Cortex of kidney (tissue), 1 donor: Measurements from ENCODE around the gene PSMB9.
"Not testable (repeated sequence)": the region's sequence is repeated elsewhere in the genome, so short reads cannot be mapped to it uniquely, and the experiment has no call there.

Experiments
- DNase-seq: peaks from one replicate; lab custom pipeline; 2025; lab: John Stamatoyannopoulos, UW

The PSMB9 gene

DNA sequence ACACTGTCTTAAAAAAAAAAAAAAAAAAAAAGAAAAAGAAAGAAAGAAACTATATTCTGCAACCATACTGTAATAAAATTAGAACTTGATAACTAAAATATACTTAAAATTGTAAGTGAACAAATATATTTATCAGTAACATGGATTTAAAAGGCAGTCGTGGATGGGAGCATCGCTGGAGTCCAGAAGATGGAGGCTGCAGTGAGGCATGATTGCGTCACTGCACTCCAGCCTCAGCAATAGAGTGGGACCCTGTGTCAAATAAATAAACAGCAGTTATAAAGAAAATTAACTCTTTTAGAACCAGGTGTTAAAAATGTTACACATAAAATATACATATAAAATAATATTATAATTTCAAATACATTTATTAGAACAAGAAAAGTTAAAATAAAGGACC, 8.7 kb downstream of the PSMB9 start:
- DNase-seq: no peak

DNA sequence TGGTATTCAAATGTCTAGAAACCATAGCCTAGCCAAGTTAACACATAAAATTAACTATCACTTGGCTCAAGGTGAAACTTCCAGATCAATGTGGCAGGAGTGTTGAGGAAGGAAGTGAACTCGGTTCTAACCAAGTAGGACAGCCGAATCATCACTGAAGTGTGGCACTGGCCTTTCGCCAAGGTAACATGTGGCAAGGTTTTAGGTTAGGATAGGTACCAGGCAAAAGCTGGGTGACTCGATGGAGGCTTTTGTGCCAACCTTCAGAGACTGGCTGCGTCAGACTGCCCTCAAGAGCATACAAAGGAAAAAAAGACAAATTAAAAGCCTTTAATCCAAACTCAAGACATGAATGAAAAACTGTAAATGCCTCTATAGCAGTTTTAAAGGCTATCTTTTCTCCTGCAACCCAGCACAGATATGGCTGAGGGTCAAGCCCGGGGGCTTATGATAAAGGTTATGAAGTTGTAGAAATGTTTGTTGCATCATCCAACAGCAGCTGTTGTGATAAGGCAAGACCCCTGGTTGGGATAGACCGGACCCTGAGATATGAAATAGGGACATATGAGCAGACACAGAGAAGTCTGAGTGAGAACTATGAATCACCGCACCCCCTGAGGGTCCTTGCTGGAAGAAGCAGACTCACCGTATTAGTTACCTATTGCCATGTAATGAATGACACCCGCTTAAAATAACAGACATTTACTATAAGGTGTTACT, 11.9 kb downstream of the PSMB9 start:
- no peak for DNase-seq

DNA sequence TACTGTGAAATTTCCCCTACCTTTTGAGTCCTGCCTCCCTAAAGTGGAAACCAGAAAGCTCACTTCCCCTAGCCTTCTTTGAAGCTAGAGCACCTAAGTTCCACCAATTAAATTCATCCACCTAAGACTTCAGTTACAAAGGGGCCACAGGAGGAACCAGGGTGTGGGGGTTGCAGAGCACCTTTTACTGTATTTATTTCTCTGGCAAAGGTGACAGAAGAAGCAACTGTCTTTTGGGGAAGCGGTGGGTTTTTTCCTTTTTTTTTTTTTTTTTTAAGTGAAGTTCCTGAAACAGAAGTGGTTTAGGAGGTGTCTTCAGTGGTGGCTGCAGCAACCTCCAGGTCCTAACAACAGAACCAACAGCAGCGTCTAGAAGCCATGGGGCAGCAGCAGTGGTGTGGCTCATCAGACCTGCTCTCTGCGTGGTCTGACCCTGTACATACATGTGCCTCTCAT, 13.1 kb downstream of the PSMB9 start:
- no peak for DNase-seq

DNA sequence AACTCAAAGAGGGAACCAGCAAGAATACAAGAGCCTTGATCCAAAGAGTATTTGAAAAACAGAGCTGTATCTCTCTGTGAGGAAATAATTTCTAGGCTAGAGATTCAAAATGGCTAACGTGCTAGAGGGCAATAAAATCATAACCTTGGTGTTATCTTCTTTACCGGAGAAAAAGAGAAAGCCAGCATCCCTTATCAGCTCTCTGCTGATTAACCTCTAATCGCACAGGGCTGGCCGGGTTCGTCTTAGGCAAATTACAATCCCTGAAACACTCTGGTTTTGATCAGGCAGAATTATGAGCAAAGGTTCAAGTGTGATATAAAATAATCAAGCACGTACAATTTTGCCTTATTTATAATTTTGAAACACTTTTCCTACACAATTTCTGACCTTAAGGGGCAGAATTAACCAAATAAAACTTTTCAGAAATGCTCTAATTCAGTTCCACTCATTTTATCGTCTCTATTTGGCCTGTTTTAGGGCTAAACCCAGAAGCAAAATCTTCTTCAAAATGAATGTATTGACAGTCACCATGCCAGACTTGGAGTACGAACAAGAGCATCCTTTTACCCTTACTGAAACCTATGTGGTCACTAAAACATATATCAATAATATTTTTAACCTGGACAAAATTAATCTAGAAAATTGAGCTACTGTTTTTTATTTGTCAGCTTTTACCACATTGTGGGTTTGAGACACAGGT, 13.7 kb downstream of the PSMB9 start:
- DNase-seq: no peak

DNA sequence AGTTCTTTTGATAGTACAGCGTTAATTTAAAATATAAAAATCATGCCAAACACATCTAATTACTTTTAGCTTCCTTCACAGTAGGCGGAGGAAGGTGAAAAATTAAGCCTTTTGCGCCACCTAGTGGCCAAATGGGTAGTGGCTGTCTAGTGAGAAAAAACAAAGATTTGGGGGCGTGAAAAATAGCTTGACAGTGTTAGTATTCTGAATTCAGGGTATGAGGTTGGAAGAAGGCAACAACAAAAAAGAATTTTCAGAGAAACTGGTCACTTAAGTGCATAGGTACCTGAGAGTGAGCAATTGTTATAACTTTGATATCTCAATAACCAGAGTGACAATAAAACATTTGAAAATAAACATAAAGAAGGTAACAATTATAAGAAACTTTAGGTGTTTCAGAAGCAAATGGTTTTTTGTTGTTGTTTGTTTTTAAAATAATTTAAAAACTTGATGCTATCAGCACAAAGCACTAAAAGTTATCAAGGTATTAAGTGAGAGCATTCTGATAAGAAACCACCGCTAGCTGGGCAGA, 14.3 kb downstream of the PSMB9 start:
- DNase-seq: no peak

DNA sequence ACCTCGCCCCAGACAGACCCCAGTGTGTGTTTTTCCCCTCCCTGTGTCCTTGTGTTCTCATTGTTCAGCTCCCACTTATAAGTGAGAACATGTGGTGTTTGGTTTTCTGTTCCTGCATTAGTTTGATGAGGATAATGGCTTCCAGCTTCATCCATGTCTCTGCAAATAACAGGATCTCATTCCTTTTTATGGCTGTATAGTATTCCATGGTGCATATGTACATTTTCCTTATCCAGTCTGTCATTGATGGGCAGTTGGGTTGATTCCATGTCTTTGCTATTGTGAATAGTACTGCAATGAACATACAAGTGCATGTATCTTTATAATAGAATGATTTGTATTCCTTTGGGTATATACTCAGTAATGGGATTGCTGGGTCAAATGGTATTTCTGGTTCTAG, 20.0 kb downstream of the PSMB9 start:
- DNase-seq: not testable (repeated sequence)

DNA sequence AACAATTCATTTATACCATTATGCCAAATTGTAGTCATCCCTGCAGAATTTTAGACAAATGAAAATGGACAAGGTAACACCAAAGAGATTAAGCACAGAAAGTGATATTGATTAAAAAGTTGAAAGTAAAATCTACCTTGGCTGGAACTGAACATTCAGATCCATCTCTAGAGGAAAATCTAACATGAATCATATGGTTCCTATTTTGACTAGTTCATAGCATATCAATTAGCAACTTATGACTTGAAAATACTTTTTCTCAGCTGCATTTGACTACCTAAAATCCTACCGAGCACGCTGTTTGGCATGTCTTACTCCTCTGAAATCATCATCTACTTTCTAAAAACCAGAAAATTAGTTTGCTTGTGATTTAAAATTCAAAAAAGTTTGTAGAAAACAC, 22.6 kb downstream of the PSMB9 start:
- no peak for DNase-seq

DNA sequence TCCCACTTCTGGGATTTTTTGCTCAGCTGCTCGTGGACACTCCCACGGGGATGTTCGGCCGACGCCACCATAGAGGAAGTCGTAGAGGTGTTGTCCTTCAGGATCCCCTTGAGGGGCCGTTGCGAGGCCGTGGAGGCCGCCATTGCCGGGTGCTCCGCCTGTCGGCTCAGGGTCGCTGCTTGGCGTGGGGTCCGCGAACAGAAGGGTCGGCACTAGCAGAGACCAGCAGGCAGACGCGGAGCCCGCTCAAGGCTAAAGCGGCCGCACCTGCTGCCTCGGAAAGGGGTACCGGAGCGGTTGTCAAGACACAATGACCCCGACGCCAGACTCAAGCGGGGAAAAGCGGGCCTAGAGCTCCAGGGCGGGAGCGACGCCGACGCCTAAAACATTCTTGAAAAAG, 25.7 kb downstream of the PSMB9 start:
- no peak for DNase-seq

DNA sequence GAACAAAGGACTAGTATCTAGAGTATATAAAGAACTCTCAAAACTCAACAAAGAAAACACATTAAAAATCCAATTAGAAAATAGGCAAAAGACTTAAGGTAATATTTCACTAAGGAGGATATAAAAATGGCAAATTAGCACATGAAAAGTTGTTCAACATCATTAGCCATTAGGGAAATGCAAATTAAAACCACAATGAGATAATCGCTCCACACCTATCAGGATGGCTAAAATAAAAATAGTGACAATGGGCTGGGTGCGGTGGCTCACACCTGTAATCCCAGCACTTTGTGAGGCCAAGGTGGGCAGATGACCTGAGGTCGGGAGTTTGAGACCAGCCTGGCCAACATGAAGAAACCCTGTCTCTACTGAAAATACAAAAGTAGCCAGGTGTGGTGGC, 27.0 kb downstream of the PSMB9 start:
- DNase-seq: not testable (repeated sequence)

DNA sequence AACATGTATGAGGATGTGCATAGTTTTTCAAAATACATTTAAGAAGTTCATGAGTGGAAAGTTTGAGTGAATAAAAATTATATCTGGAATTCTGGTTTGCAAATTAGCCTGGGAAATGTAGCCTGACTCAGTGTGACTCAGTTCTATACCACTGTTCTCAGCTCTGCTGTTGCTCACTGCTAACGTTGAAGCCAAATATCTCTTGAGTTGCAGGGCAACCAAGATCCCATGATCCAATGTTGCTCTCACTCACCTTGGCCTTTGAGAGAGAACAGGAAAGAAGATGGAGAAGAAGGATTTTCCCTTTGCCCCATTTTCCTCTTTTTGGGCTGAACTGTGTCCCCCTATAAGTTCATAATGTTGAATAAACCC, 28.9 kb downstream of the PSMB9 start:
- no peak for DNase-seq

DNA sequence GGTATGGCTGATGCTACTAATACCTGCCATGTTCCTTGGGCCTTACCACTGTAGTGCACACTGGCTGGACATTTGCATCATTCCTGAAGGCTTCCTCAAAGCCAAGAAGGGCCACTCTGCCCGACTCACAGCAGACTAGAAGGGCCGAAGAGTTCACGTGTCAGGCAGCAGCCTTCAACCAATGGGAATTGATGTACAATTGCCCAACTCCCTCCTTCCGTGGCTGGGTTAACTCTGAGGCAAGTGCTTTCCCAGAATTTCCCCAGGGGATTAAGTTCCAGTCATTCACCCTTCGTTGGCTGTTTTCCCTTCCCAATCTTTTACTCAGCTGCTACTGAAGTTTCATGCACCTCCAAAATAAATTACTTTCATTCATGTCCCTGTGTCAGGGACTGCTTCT, 29.8 kb downstream of the PSMB9 start:
- DNase-seq: no peak

DNA sequence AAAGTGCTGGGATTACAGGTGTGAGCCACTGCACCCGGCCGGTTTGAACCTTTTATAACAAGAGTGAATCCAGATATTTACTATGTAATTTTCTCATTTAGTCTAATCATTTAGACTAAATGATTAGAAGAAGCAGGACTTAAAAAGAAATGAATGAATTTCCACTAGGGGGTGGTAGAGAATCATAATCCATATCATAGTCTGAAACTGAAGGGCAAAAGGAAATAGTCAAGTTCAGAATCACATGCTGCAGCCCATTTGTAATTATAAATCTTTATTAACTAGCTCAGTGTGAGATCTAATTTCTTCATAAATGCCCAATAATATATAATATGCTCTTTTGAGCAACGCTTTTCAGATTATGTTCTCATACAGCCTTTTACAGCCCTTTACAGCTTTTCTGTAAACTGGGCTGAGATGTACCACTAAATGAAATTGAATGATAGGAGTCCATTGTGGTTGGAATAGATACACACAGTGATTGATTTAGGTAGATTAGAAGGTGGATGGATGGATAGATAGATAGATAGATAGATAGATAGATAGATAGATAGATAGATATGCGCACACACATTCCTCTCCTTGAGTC, 31.8 kb downstream of the PSMB9 start:
- DNase-seq: no peak

DNA sequence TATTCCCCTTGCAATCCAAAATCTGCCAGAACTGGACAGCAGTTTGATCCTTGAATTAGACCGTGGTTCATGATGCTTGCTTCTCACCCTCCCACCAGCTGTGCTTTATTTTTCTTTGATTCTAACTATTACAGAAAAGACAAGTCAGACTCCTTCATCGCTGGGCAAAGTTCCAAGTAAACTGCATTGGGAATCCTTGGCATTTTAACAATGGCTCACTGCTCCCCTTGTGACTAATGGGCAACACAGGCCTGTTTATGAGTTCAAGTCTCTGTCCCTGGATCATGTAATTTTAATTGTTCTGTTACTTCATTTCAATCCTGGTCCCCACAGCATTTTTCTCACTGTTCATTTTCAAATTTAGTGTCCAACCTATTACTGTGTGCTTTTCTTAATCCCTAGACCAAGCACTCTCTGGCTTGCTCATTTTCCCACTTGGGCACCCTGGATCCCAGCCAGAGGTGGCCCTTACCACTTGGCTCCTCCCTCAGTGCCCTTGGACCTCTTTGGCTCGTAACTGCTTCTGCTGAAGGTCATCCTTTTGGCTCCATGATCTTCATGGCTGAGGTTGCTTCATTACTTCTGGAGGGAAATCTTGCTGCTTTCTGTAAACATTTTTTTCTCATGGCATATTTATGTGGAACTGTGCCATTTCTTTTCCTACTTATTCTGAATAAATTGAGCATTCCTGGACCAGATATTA, 32.8 kb downstream of the PSMB9 start:
- DNase-seq: no peak

DNA sequence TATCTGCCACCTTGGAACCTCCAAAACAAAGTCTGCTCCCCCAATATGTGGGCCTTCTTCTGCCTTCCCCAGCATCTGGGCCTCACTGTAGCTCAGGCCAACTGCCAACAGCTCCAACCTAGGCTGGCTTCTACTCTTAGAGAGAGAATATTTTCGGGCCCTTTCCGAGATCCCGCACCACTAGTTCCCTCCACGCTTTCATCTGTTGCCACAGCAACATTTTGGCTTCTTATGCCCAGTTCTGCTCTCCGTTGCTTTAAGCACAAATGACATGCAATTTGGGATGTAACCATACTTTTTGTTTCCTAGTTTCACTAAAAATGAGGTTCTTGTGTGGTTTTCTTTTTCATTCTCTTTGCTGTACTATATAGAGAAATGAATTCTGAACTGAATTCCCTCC, 33.6 kb downstream of the PSMB9 start:
- DNase-seq: no peak

DNA sequence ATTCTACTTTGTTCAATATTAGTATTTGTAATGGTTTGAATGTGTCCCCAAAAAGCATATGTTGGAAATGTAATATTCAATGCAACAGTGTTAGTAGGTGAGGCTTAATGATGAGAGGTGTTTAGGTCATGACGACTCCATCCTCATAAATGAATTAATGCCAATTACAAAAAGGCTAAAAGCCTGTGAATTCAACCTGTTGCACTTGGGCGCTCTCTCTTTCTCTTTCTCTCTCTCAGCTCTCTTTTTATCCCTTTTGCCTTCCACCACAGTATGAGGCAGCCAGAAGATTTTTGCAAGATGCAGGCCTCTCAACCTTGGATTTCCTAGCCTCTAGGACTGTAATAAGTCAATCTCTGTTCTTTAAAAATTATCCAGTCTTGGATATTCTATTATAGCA, 34.6 kb downstream of the PSMB9 start:
- DNase-seq: no peak

DNA sequence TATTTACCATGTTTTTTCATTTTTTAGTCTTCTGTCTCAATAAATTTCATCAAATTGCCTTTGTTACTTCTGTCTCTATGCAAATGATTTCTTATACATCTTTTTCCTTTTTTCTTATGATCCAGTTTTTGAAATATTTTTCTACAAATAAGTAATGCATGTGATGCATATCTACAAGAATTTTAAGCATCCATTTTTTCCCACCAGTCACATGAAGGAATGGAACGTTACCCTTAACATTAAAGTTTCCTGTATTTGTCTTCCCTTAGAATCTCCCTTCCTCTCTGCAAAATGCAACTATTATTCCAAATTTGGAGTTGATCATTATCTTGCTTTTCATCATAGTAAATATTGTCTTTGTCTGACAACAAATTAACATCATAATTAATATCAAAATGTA, 35.5 kb downstream of the PSMB9 start:
- DNase-seq: no peak

DNA sequence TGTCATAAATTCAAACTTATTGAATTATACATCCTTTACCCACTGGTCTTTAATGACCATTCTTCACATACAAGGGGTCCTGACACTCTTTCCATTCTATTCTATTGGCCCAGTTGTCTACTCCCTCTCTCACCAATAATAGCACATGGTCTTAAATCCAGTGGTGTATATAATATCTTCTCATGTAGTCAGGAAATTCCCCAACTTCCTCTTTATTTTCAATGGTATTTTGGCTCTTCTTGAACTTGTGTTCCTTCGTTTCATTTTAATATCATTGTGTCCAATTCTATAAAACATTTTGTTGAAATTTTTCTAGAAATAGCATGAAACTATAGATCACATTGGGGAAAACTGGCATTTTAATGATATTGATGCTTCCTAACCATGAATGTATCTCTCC, 36.8 kb downstream of the PSMB9 start:
- no peak for DNase-seq

DNA sequence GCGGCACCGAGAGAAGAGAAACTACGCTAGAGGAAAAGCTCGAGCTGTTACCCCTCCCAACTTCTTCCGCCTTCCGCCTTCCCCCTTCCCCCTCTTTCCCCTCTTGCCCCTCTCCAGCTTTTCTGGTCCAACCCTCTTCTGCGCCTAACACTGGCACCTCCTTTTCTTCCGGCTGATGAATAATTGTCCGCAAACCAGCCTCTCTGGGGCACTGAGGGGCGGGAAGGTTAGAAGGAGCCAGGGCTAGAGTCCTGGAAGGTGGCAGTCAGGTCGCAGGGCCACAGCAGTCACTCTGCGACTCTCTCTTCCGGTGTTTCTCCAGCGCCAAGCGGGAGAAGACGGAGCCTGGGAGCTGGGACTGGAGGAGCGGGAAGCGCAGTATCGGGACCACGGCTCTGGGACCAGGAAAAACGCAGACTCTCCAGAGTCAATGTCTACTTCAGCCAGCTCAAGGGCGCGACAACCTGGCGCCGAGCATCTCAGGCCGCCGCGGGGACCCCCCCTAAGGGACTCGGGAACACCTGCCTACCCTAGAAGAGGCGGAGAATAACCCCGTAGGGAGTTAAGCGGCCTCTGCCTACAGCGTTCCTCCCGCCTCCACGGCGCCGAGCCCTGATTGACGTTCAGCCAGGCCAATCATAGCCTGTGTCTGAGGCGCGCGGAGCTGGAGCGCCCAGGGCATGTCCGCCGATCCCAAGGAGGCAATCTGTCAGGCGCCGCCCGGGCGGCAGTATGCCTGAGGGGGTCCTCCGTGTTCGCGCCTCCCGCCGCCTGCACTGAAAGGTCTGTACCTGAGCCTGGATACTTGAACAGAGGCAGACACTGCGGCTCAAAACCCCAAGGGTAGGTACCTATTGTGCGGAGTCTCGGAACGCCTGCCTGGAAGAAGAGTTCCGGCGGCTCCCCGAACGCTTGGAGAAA, 40.4 kb downstream of the PSMB9 start:
- DNase-seq: no peak

DNA sequence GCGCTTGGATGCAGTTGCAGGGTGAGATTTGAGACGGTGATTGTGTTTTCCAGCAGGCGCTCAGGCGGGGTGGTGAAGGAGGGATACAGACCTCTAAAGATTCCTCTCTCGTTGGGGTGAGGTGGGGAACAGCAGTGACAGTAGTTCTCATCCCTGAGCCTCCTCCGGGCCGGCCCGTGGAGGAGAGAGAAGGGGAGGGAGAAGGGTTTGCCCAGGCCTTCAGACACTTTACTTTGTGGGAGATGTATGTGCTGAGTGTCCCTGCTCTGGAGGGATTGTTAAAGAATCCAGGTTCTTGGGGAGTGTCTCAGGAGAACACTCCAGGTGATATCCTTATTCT, 41.0 kb downstream of the PSMB9 start:
- no peak for DNase-seq

DNA sequence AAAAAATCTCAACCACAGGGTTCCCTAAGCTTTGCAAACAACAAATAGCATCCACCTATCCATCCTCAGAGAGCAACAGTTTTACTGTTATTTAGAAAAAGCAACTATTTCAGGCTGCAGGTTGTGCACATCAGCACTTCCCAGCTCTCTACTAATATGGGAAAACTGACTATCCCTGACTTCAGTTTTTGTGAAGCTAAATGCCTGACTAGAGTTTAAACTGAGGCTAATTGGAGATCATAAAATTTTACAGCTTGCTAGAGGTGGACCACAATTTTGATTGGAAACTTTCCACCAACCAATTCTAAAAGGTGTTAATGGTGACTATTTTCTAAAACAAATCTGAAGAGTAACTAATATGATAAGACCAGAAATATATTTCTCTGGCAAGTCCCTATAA, 50.0 kb downstream of the PSMB9 start:
- no peak for DNase-seq

DNA sequence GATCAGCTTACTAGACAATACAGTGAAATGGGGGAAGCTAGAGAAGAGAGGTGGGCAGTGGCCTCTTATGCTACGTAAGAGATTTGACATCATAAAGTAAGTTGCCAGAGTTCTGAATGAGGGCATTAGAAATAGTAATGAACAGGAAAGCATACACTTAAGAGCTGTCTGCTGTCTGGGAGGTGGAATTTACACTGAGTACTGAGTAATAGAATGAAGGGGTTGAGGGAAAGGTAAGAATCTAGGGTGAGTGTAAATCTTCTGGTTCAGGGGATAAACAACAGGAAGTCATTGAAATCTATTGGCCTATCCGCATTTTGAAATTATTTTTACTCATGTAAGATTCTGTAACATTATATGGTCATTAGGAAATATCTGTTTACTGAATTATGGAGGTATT, 51.1 kb downstream of the PSMB9 start:
- no peak for DNase-seq

DNA sequence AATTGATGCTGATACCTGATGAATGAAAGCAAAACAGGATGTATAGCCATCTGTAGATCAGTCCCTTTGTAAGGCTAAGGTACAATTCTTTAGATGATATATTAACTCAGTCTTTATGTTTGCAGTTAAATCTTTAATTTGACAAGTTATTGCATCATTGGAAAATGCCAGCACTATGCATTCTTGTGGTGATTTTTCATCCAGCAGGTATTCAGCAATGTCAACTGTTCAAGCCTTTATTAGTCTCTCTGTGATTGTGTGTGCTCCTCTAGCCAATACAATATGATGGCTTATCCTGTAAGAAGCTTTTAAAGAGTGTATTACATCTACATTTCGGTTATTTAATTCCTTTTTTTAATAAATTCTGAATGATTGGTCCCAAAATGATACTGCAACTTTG, 52.5 kb downstream of the PSMB9 start:
- DNase-seq: no peak
